ENCODE data around the gene MGMT.

MGMT gene

DNA sequence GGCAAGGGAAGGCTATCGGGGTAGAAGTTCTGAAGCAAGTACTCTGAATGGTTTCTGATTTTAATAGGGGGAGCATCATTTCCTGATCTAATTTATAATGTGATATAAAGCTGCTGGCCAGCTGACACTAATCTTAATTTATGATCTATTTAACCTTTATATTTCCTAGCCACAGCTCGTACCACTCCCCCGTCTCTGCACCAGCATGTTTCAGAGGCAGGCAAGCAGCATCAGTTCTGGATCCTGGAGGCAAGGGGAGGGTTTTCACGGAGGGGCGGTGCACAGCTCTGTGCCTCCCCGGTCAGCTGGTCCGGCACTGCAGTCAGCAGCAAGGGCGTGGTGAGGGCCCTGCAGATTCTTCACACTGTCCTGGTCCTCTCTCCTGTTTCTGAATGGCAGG lies 30.0 kb downstream of the MGMT start:
- H3K4me1 Mint-ChIP-seq = peaks cover 41% of the 10 kb centered on the region
- no peak overlapping the region for H3K4me3 Mint-ChIP-seq
- H3K9me3 Mint-ChIP-seq = peaks cover 11% of the 10 kb centered on the region
- ATAC-seq = no peak
- H3K27ac Mint-ChIP-seq = no peak overlapping the region
- H3K36me3 Mint-ChIP-seq = peaks cover 56% of the 10 kb centered on the region
- H3K27me3 Mint-ChIP-seq = no peaks in the 10 kb centered on the region

DNA sequence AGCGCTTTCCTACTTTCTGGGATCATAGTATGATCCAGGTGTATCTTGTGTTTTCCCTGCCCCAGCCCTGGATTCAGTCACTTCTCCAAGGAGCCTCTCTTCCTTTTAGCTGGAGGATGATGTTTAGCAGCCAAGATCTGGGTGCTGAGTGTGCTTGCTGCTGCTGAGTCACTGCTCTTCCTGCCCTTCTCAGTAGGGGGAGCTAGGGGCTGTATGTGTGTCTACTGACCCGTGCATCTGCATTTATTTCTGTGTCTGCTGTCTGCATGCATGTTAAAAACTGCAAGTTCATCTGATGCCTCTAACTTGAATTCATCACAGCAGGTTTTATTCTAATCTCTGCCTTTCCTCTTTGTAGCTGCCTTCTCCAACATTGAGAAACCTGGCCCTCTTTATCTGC lies 31.6 kb downstream of the MGMT start:
- Mint-ChIP-seq H3K27me3 (no peaks in the 10 kb centered on the region), H3K36me3 (peaks cover 43% of the 10 kb centered on the region), H3K4me3 (no peak overlapping the region), H3K27ac (peak overlapping the region; percentile 5), H3K9me3 (peaks cover 3% of the 10 kb centered on the region), H3K4me1 (peaks cover 40% of the 10 kb centered on the region)
- no peak for ATAC-seq

- Mint-ChIP-seq H3K4me1 (peaks cover 49% of the 10 kb centered on the region), H3K4me3 (no peak overlapping the region), H3K27me3 (no peaks in the 10 kb centered on the region), H3K36me3 (peaks cover 37% of the 10 kb centered on the region), H3K27ac (peak overlapping the region; percentile 57), H3K9me3 (peaks cover 3% of the 10 kb centered on the region)
- no peak for ATAC-seq
These were observed 33.7 kb downstream of the MGMT start for GRCh38 chr10:129500617-129501339.

- Mint-ChIP-seq H3K9me3 (peaks cover 3% of the 10 kb centered on the region), H3K4me3 (no peak overlapping the region), H3K36me3 (peaks cover 29% of the 10 kb centered on the region), H3K27ac (peak overlapping the region; percentile 57), H3K27me3 (no peaks in the 10 kb centered on the region), H3K4me1 (peaks cover 59% of the 10 kb centered on the region)
- peak; percentile 100 for ATAC-seq
These were observed 34.8 kb downstream of the MGMT start for GRCh38 chr10:129501652-129502436.

DNA sequence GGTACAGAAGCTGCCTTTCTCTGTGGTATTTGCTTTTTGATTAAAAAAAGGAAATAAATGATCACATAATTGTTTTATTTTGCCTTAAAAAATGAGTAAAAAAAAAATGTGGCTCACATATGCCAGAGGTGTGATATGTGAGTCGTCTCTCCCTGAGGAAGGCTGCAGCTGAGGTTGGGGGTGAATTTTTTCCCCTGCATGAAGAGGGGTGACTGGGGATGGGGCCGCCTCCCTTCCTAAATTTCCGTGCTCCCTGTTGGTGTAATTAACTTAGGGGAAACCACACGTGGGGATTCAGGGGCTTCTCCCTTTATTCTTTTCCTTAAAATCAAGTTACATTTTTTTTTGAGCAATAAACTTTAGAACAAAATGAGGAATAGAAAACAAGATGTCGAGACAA lies 35.4 kb downstream of the MGMT start:
- peaks cover 60% of the 10 kb centered on the region for H3K4me1 Mint-ChIP-seq
- H3K9me3 Mint-ChIP-seq = peaks cover 3% of the 10 kb centered on the region
- peaks cover 24% of the 10 kb centered on the region for H3K36me3 Mint-ChIP-seq
- ATAC-seq = no peak
- H3K27ac Mint-ChIP-seq = no peak overlapping the region
- H3K4me3 Mint-ChIP-seq = no peak overlapping the region
- no peaks in the 10 kb centered on the region for H3K27me3 Mint-ChIP-seq

DNA sequence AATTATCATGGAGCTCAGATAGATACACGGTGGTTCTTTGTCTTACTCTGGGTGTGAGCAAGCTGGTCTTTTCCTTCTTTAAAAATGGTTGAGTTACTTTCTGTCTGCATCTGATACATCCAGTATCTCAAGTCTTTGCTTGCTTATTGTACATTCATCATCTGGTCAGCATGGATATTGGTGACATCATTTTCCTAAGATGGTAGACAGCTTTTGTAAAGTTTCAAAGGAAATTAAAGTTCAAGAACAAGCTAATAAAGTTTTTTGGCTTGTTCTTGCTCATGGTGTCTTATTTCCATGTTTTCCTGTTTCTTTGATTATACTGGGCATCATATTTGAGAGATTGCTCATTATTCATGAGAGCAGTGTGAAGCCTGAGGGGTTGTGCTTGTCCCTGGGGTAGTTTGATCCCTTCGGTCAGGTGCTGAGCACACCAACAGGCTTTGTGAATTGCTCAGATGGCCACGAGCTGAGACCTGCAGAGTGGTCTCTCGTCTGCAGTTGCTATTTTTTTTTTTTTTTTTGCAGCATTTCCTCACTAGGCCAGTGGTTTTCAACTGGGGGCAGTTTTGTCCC lies 38.5 kb downstream of the MGMT start:
- no peaks in the 10 kb centered on the region for H3K27me3 Mint-ChIP-seq
- H3K4me1 Mint-ChIP-seq = peaks cover 43% of the 10 kb centered on the region
- H3K4me3 Mint-ChIP-seq = no peak overlapping the region
- no peaks in the 10 kb centered on the region for H3K9me3 Mint-ChIP-seq
- H3K36me3 Mint-ChIP-seq = peaks cover 15% of the 10 kb centered on the region
- ATAC-seq = no peak
- H3K27ac Mint-ChIP-seq = no peak overlapping the region

GRCh38 chr10:129506101-129506797 lies 39.2 kb downstream of the MGMT start:
- H3K4me3 Mint-ChIP-seq = no peak overlapping the region
- H3K27me3 Mint-ChIP-seq = no peaks in the 10 kb centered on the region
- ATAC-seq = no peak
- peaks cover 36% of the 10 kb centered on the region for H3K4me1 Mint-ChIP-seq
- H3K9me3 Mint-ChIP-seq = no peaks in the 10 kb centered on the region
- H3K27ac Mint-ChIP-seq = no peak overlapping the region
- H3K36me3 Mint-ChIP-seq = peaks cover 15% of the 10 kb centered on the region

- no peak for ATAC-seq
- H3K27me3 Mint-ChIP-seq = no peaks in the 10 kb centered on the region
- no peak overlapping the region for H3K4me3 Mint-ChIP-seq
- no peaks in the 10 kb centered on the region for H3K9me3 Mint-ChIP-seq
- peaks cover 10% of the 10 kb centered on the region for H3K36me3 Mint-ChIP-seq
- H3K27ac Mint-ChIP-seq = no peak overlapping the region
- H3K4me1 Mint-ChIP-seq = peaks cover 29% of the 10 kb centered on the region
These were observed 40.3 kb downstream of the MGMT start for GRCh38 chr10:129507216-129507889.

GRCh38 chr10:129509155-129509554 lies 42.1 kb downstream of the MGMT start:
- Mint-ChIP-seq H3K27ac (no peak overlapping the region), H3K4me1 (peaks cover 28% of the 10 kb centered on the region)

GRCh38 chr10:129509835-129510234 lies 42.8 kb downstream of the MGMT start:
- Mint-ChIP-seq H3K27ac (no peak overlapping the region), H3K9me3 (no peaks in the 10 kb centered on the region), H3K27me3 (no peaks in the 10 kb centered on the region), H3K4me1 (peaks cover 30% of the 10 kb centered on the region), H3K4me3 (no peak overlapping the region), H3K36me3 (peaks cover 15% of the 10 kb centered on the region)
- ATAC-seq = no peak

More at GRCh38 chr10:129509155-129509554, 42.1 kb downstream of the MGMT start:
- no peaks in the 10 kb centered on the region for H3K9me3 Mint-ChIP-seq
- no peak for ATAC-seq
- H3K4me3 Mint-ChIP-seq = no peak overlapping the region
- no peaks in the 10 kb centered on the region for H3K27me3 Mint-ChIP-seq
- H3K36me3 Mint-ChIP-seq = peaks cover 15% of the 10 kb centered on the region

DNA sequence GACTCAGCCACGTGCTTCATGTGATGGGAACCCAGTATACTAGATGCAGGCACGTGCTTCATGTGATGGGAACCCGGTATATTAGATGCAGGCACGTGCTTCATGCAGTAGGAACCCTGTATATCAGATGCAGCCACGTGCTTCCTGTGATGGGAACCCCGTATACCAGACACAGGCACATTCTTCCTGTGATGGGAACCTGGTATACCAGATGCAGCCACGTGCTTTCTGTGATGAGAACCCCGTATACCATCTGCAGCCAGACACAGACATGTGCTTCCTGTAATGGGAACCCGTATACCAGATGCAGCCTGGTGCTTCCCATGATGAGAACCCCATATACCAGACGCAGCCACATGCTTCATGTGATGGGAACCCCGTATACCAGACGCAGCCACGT lies 44.0 kb downstream of the MGMT start:
- H3K4me1 Mint-ChIP-seq = peaks cover 22% of the 10 kb centered on the region
- no peaks in the 10 kb centered on the region for H3K27me3 Mint-ChIP-seq
- H3K4me3 Mint-ChIP-seq = no peak overlapping the region
- ATAC-seq = no peak
- no peak overlapping the region for H3K27ac Mint-ChIP-seq
- no peaks in the 10 kb centered on the region for H3K9me3 Mint-ChIP-seq
- H3K36me3 Mint-ChIP-seq = peaks cover 15% of the 10 kb centered on the region

DNA sequence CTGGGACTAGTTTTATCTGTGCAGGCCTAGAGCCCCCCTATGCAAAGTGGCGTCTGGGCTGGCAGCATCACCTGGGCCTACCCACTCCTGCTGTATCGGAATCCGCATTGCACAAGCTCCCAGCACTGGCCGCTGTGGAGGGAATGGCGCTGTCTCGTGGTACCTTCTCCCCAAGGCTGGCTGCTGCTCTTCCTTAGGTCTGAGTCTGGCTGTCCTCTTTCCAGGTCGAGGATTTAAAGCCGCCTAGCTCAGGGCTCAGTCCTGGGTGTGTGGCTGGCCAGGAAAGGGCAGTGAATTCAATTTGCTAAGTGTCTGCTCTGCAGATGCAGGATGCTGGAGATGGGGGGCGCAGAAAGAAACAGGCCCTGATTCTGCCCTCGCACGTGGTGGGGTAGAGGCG lies 44.7 kb downstream of the MGMT start:
- H3K27me3 Mint-ChIP-seq = no peaks in the 10 kb centered on the region
- ATAC-seq = no peak
- peaks cover 15% of the 10 kb centered on the region for H3K4me1 Mint-ChIP-seq
- H3K4me3 Mint-ChIP-seq = no peak overlapping the region
- H3K9me3 Mint-ChIP-seq = no peaks in the 10 kb centered on the region
- peaks cover 15% of the 10 kb centered on the region for H3K36me3 Mint-ChIP-seq
- no peak overlapping the region for H3K27ac Mint-ChIP-seq

- Mint-ChIP-seq H3K27ac (no peak overlapping the region), H3K9me3 (no peaks in the 10 kb centered on the region), H3K4me3 (no peak overlapping the region), H3K4me1 (peaks cover 24% of the 10 kb centered on the region), H3K36me3 (peaks cover 15% of the 10 kb centered on the region), H3K27me3 (no peaks in the 10 kb centered on the region)
- ATAC-seq = no peak
These were observed 46.3 kb downstream of the MGMT start for GRCh38 chr10:129513312-129513711.

GRCh38 chr10:129514568-129515451 lies 47.8 kb downstream of the MGMT start:
- peaks cover 24% of the 10 kb centered on the region for H3K4me1 Mint-ChIP-seq
- H3K27ac Mint-ChIP-seq = no peak overlapping the region
- no peaks in the 10 kb centered on the region for H3K9me3 Mint-ChIP-seq
- H3K27me3 Mint-ChIP-seq = no peaks in the 10 kb centered on the region
- no peak overlapping the region for H3K4me3 Mint-ChIP-seq
- peaks cover 18% of the 10 kb centered on the region for H3K36me3 Mint-ChIP-seq
- no peak for ATAC-seq

Measured in stimulated activated memory B cell treated with anti-CD40 and anti-IgM and Interleukin-4, amounts not matched to agents 10 μg/mL and 1 μg/mL and 100 μg/mL, for 72 hours (primary cell).